Forelimb muscle (tissue), 1 donor: ENCODE measurements around the gene CDK5RAP1. TPM values are rescaled to one million over a fixed set of nuclear protein-coding genes. Genes with fewer than 3 reads are reported as not detected.
"Not testable (repeated sequence)": the region's sequence is repeated elsewhere in the genome, so short reads cannot be mapped to it uniquely, and the experiment has no call there.

Experiments used
- DNase-seq: peaks from one replicate; pipeline ENCODE4 v3.0.0-alpha.2; 2013; ENCODE audit warnings: low read depth
- polyA plus RNA-seq: library from polyadenylated mRNA; unstranded; fragments of 120-200 nt; gene quantifications from one replicate; pipeline ENCODE4 v1.2.1, GENCODE V29; 2013; ENCODE audit not compliant: insufficient read length

The CDK5RAP1 gene, protein sequence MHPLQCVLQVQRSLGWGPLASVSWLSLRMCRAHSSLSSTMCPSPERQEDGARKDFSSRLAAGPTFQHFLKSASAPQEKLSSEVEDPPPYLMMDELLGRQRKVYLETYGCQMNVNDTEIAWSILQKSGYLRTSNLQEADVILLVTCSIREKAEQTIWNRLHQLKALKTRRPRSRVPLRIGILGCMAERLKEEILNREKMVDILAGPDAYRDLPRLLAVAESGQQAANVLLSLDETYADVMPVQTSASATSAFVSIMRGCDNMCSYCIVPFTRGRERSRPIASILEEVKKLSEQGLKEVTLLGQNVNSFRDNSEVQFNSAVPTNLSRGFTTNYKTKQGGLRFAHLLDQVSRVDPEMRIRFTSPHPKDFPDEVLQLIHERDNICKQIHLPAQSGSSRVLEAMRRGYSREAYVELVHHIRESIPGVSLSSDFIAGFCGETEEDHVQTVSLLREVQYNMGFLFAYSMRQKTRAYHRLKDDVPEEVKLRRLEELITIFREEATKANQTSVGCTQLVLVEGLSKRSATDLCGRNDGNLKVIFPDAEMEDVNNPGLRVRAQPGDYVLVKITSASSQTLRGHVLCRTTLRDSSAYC
- polyA plus RNA-seq: 23.0 TPM

DNA sequence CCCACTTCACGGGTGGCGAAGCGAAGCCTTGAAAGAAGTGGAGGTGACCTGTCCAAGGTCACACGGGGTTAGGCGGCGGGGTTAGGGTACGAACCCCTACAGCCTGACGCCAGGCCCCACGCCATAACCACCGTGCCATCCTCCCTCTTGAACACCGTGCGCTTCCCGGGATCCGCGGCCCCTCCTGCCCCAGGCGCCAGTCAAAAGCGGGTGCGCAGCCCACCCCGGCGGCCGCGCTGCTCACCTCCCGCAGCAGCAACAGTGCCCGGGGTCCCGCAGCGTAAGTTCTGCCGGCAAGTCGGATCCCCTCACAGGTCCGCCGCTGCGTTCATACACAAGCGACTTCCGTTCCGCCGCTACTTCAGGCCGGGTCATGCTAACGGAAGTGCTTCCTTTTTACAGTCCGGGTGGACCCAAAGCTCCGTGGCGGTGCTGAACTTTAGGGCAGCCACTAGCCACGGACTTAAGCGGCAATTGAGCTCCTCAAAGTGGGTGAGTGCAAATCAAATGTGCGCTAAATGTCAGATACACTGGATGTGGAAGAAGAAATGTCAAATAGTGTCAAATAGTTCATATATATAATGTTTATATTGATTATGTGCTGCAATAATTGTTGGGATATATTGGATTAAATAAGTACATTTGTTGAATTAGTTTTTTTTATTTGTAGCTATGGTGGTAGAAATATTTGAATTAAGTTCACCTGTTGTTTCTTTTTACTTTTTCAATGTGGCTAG is at the start of gene CDK5RAP1:
CDK5RAP1 (minus strand) TSS at position 336 of the 737 bp plus-strand sequence. CDS start 4,455 bp downstream, outside the sequence.
- DNase-seq: peak; percentile 72

DNA sequence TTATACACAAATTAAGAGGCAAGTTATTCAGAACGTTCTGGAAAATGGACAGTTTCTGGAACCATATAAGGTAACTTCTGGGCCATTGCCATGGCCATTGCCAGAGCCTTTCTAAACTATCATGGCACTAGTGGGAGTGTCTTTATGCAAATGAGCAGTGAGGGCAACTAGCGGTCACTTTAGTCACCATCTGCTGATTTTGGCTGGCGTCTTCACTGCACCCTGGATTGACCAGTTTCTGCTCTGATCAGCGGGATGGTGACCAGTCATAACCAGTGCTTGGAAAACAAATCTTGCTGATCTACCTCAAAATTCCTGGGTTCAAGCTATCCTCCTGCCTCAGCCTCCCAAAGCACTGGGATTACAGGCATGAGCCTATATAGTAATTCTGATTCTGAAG is 49.5 kb upstream of the CDK5RAP1 start:
- no peak for DNase-seq

DNA sequence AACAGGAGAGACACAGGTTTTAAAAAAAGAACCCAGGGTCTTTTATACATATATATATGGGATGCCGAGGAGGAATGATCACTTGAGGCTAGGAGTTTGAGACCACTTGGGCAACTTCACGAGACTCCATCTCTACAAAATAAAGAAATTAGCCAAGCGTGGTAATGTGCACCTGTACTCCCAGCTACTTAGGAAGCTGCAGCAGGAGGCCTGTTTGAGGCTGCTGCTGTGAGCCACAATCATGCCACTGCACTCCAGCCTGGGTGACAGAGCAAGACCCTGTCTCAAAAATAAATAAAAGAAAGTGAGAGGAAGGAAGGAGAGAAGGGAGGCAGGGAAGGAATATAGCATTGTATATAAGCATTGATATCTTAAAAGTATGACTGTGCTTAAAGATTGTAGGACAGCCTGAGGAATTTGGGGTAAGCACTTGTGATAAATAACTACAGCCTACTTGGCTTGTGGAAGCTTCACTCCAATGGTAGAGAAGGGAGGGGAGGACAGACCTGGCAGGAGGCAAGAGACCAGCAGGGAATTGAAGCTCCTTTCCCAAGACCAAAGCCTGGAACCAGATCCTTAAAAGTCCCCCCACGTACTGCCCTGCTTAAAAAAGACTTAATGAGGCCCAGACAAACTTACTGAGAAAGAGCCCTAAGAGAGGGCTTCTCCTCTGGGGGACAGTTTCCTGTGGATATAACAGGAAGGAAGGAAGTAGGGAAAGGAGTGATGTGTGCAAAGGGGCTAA is 44.7 kb upstream of the CDK5RAP1 start:
- DNase-seq: no peak

DNA sequence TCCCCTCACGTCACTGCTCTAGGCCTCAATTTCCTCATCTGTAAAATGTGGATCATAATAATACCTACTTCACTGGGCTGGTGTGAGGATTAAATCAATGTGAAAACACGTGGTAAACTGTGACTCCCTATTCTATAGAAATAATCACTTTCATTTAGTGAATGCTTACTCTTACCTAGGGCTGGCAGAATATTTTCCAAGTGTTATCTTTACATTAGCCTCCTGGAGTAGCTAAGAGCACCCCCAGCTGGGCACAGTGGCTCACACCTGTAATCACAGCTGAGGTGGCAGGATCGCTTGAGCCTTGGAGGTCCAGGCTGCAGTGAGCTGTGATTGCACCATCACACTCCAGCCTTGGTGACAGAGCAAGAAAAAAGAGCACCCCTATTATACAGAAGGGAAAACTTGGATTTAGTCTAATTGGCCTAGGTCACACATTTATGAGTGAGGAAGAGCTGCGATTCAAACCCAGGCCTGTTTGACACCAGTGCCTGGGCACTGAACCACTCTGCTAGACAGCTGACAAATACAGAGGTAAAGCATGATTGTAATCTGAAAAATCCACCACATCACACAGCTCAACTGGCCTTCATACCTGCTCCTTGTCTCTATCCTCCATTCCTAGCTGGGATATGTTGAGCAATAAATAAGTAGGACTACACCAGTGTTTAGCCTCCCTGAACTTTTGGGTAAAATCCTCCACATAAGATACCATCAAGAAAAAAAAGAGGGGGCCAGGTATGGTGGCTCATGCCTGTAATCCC is 43.7 kb upstream of the CDK5RAP1 start:
- DNase-seq: no peak

DNA sequence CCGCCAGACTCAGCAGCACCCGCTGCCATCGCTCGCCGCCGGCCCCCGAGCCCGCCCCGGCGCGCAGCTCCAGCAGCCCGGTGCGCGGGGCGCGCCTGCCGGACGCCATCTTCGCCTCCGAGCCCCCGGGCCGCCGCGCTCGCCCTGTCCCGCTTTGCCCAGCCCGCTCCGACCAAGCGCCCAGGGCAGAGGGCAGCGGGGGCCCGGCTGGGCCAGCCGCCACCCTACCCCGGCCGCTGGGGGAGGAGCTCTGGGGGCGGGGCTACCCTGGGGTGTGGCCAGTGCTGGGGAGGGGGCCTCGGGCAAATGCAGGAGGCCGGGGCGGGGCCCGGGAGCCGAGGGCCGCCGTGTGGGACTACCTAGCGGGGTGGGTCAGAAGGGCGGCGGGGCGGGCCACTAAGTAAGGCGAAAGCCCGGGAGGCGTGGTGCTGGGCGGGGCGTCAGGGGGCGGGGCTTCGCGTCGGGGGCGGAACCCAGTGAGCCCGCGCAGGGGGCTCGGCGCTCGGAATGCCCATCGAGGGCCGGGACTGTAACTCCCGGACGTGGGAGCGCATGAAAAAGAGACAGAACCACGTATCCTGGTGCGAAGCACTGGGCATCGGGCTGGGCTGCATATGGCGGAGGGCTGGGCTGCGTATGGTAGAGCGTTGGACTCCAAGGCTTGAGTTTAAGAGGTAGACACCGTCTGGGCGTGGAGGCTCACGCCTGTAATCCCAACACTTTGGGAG is 42.4 kb upstream of the CDK5RAP1 start, which contains the start of gene SNTA1:
SNTA1 (minus strand) TSS at position 252 of the 728 bp plus-strand sequence; CDS start at position 109, 143 bp downstream.
- no peak for DNase-seq

DNA sequence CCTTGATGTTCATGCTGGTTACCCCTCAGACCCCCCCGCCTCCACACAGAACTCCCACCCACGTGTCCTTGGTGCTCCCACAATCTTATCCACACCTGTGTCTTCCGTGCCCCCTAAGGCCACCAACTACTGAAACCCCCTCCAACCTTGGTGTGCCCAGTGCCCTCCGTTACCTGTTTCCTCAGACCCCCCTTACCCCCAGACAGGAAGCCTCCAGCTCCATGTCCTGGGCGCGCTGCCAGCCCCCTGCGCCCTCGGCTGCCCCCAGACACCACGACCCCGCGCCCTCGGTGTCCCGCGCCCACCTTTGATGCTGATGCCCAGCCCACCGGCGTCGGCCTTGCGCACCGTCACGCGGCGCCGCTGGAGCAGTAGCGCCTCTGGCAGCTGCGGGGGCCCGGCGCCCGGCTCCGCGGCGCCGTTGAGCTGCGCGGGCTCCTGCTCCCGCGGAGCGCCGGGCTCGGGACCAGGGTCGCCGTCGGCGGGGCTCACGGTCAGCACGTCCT is 41.7 kb upstream of the CDK5RAP1 start:
- no peak for DNase-seq

- DNase-seq: no peak
Measured at GRCh38 chr20:33442136-33443005, 41.1 kb upstream of the CDK5RAP1 start.

DNA sequence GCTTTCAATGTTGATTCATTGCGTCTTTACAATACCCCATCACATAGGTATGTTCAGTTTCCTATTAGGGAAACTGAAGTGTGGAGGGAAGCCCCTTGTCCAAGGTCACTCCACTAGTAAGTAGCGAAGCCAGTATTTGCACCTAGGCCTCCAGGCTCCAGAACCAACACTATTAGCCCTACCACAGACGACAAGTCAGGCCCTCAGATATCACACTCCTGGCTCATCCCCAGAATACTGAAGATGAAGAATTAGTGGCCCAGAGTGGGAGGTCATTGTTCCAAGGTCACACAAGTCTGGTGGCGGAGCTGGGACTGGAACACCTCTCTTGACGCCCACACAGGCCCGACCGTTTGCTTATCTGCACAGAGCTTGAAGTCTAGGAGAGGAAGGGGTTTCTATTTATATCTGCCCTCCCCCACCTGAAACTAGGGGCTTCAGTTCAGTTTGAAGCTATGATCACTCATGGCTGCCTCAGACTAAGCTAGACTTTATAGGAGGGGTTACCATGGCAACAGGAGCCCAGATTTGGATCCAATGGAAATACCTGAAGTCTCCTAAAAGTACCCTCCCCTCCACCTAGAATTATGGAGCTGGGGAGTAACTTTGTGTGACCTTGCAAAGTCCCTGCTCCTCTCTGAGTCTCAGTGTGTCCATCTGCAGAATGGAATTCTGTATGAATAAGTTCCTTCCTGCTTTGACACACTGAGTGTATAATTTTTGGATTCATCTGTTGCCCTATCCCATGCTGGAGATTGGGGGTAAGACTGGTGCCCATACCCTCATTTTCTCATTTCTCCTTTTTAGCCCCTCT is 40.0 kb upstream of the CDK5RAP1 start:
- no peak for DNase-seq

GRCh38 chr20:33440562-33440961 is 39.2 kb upstream of the CDK5RAP1 start:
- DNase-seq: not testable (repeated sequence)

GRCh38 chr20:33438481-33438880 is 37.2 kb upstream of the CDK5RAP1 start:
- no peak for DNase-seq

DNA sequence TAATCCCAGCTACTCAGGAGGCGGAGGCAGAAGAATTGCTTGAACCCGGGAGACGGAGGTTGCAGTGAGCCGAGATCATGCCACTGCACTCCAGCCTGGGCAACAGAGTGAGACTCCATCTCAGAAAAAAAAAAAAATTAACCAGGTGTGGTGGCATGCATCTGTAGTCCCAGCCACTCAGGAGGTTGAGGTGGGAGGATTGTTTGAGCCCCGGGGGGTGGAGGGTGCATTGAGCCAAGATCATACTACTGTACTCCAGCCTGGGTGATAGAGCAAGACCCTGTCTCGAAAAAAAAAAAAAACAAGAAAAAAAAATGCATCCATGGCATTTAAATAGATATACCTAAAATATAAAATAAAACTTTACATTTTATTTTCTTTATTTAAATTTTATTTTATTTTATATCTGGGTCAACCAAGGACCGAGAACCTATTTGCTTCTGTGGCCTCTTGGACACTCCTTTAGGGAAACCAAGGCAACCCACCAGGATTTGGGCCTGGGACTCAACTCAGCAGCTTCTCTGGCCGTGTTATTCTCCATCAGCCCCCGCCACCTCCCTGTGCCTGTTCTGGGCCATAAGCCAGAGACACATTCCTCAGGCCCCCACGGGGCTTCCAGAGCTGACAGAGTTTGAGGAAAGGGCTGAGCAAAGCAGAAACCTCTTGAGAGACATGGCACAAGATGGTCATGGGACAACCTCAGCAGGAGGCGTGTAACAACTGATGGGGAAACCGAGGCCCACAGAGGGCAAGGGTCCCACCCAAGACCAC is 36.0 kb upstream of the CDK5RAP1 start:
- DNase-seq: no peak

DNA sequence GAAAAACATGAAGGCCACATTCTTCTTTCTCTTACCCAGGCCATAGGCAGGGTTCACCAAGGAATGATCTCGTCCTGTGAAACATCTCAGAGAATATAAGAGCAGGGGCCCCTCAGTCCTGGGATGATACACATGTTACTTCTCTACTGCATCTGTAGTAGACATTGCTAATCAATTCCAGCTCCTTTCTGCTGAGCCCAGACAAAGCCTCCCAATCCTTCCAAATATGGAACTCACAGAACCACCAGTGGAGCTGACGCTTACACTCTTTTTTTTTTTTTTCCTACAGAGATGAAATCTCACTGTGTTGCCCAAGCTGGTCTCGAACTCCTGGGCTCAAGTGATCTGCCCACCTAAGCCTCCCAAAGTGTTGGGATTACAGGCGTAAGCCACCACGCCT is 33.1 kb upstream of the CDK5RAP1 start:
- DNase-seq: no peak

- DNase-seq: no peak
Measured at GRCh38 chr20:33433465-33434234, 32.3 kb upstream of the CDK5RAP1 start.

GRCh38 chr20:33431797-33432381 is 30.6 kb upstream of the CDK5RAP1 start:
- DNase-seq: no peak

- DNase-seq: not testable (repeated sequence)
Measured at GRCh38 chr20:33423875-33424274, 22.6 kb upstream of the CDK5RAP1 start.
